Left cardiac atrium (tissue), 4 donors: ENCODE measurements around the gene POLQ. TPM values are rescaled to one million over a fixed set of nuclear protein-coding genes. Genes with fewer than 3 reads are reported as not detected.

Experiments
- ATAC-seq, 2 donors: fragments of 200-7000 bp; cut with Tn5 transposase; one replicate each; pipeline ENCODE4 v1.9.1; 2020; ENCODE audit warnings: mild to moderate bottlenecking in 2 of 2, moderate library complexity in 2 of 2
- DNase-seq: peaks from one replicate; pipeline ENCODE4 v3.0.0-alpha.2; 2020
- intact Hi-C, 2 donors: fragments of 100-400 bp; cut with DNase I; formaldehyde crosslinking; loops; one replicate each; pipeline versions ENCODE4 v1.14.1 to v1.15.1; 2022 to 2023
- total RNA-seq, 2 donors: library from RNA; stranded (reverse); fragmentation: NEBNext Ultra II Directional; extraction: Animal tissue kit (Norgen Biotek cat#: 25700); gene quantifications; one replicate each; pipeline ENCODE4 v1.2.1, GENCODE V29; 2021
- donor health status: DM: no; HTN: yes; CAD: no.
- donor health status: DM: no; HTN: yes; CAD: no; lungs with severe emphysema.
- donor health status: DM: yes; HTN: yes; CAD: no.
- donor health status: Dilated cardiomyopathy.

POLQ gene
- total RNA-seq, 2 donors from 2014 or later: 0.77 to 0.79 TPM

GRCh38 chr3:121517953-121518655 lies 27.7 kb downstream of the POLQ start:
- no peak for ATAC-seq
- intact Hi-C loops: no loop called here

DNA sequence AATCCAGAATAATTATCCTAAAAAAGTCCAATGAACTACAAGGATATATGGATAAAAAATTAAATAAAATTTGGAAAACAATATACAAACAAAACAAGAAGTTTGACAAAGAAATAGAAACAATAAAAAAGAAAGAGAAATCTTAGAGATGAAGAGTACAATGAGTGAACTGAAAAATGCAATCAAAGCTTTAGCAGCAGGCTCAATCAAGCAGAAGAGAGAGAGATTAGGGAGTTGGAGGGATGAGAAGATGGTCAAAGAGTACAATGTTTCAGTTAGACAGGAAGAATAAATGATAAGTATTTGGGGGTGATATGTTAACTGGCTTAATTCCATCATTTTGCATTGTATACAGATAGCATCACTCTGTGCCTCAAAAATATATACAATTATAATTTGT lies 29.9 kb downstream of the POLQ start:
- intact Hi-C loops: no loop called here
- no peak for ATAC-seq

More at GRCh38 chr3:121517953-121518655, 27.7 kb downstream of the POLQ start:
- no peak for DNase-seq

GRCh38 chr3:121515313-121515712 lies 30.5 kb downstream of the POLQ start:
- DNase-seq (no peak), ATAC-seq (no peak)
- intact Hi-C loops: no loop called here

More for the DNA sequence above, 29.9 kb downstream of the POLQ start:
- DNase-seq: no peak

- intact Hi-C loops: no loop called here
- ATAC-seq: no peak
Observed at GRCh38 chr3:121514496-121514895, 31.3 kb downstream of the POLQ start.

GRCh38 chr3:121508389-121508788 lies 37.4 kb downstream of the POLQ start:
- intact Hi-C loops: no loop called here
- ATAC-seq (no peak), DNase-seq (no peak)

More at GRCh38 chr3:121514496-121514895, 31.3 kb downstream of the POLQ start:
- DNase-seq: no peak

- no peak for DNase-seq
- intact Hi-C loops: no loop called here
- no peak for ATAC-seq
Observed at GRCh38 chr3:121505256-121505655, 40.5 kb downstream of the POLQ start.

GRCh38 chr3:121504618-121505017 lies 41.2 kb downstream of the POLQ start:
- DNase-seq (no peak), ATAC-seq (no peak)
- intact Hi-C loops: no loop called here

DNA sequence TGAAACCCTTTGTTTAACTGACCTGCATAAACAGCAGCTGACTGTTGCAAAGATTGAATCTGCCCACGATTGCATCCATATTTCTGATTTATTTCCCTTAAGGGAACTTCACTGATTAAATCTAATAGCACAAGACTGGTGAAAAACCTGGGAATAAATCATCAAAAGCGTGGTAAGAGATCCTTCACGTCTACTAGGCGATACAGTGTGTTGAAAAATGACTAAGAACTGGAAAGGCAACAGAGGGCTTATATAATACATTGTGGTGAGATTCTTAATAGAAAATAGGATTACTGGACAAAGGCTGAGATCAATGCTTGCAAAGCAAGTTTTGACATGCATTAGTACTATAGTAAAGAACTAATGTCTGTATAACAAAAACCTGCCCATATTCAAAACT lies 49.0 kb downstream of the POLQ start:
- intact Hi-C loops: no loop called here
- ATAC-seq (no peak), DNase-seq (no peak)

- ATAC-seq: no peak
- no peak for DNase-seq
- intact Hi-C loops: no loop called here
Observed at GRCh38 chr3:121493431-121493830, 52.4 kb downstream of the POLQ start.

- intact Hi-C loops: no loop called here
- DNase-seq (no peak), ATAC-seq (no peak)
Observed at GRCh38 chr3:121491683-121492320, 54.0 kb downstream of the POLQ start.

GRCh38 chr3:121490161-121490560 lies 55.6 kb downstream of the POLQ start:
- intact Hi-C loops: no loop called here
- DNase-seq: no peak
- ATAC-seq: no peak

DNA sequence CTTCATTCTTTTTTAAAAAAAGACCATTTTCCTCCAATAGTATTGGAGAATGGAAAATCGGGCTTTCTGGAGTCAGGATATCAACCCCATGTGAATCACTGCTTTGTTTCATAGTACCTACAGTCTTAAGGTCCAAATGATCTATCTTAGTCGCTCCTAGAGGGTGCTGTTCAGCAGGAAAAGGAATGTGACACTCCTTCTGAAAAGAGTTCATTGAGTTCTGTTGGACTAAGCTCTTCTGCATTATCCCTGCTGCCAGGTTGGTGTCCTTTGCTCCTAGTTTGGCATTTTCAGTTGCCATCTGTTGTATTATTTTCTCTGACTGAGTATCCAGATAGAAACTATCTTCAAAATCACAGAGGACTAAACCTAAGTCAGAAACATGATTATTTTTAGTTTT lies 57.2 kb downstream of the POLQ start:
- intact Hi-C loops: no loop called here
- ATAC-seq (no peak), DNase-seq (no peak)

DNA sequence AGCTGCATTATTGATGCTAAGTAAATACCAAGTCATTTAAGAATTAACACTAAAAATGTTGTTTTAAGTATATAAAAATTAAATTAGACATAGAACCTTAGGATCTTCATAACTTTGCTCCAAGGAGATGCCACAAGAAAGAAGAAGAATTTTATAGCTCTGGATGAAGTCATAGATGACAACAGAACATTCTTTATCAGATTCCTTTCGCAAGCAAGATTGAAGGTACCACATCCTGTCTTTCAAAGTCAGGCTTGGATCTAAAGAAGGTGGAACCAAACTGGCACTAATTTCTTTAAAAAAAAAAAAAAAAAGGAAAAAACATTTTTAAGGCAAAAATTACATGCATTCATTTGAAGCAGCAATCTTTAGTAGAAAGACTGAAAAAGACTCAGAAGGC lies 62.5 kb downstream of the POLQ start:
- DNase-seq: no peak
- no peak for ATAC-seq
- intact Hi-C loops: no loop called here

DNA sequence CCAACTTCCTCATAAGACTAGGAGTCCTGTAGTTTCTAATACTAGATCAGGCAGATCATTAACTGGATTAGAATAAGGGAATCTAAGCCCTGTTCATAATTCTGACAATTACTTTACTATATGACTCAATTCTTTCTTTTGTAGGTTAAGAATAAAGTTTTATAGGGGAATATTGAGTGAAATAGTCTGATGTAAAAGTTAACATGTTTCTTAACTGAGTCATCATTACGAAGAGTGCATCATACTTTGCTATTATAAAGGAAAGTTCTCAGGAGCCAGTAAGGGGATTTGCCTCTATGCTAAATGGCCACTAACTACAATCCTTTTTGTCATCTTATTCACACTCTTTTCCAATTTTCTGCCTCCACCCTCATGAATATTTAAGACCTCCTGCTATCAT lies 63.1 kb downstream of the POLQ start:
- ATAC-seq: no peak
- intact Hi-C loops: no loop called here
- no peak for DNase-seq

DNA sequence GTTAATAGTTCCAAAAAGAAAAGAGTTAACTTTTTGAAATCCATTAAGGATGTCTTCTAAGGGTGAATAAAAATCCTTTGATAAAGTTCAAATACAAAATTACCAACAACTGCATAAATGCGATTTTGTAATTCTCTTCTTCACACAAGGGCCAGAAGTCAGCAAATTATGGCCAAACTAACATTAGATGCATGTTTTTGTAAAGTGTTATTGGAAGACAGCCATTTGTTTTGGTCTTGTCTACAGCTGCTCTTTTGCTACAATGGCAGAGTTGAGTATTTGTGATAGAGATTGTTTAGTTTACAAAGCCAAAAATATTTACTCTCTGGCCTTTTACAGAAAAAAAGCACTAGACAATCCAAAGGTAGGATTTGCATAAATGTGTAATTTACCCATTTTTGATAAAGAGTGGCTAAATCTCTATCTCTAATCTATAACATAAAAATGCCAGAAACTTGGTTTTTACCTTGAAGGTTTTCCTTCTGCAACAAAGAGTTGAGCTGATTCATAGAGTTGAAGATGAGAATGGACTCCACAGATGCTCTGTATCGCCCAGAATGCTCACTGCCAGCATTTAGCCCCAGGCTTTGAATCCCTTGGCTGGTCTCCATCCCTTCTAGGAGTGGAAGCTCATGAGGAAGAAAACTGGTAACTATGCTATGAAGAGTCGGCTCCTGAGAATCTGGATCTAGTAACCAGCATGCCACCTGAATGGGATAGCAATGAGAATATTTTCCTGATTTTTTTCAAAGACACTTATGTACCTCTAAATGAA lies 64.5 kb downstream of the POLQ start:
- no peak for ATAC-seq
- no peak for DNase-seq
- intact Hi-C loops: no loop called here

GRCh38 chr3:121477589-121477988 lies 68.2 kb downstream of the POLQ start:
- no peak for DNase-seq
- intact Hi-C loops: no loop called here
- no peak for ATAC-seq

DNA sequence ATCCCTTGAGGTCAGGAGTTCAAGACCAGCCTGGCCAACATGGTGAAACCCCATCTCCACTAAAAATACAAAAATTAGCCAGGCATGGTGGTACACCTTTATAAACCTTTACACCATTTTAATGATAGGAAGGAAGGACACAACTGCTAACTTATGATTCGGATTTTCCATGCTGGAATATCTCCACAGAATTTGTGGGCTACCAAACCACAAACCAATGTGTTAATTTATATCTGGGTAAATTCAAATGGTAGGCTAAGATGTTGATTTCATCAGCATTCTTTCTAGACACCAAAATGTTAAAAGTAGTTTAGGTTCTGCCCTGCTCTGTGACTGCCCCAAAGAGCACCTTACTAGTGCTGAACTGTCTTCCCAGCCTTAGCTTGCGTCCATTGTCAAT lies 72.8 kb downstream of the POLQ start:
- DNase-seq (no peak), ATAC-seq (no peak)
- intact Hi-C loops: no loop called here

DNA sequence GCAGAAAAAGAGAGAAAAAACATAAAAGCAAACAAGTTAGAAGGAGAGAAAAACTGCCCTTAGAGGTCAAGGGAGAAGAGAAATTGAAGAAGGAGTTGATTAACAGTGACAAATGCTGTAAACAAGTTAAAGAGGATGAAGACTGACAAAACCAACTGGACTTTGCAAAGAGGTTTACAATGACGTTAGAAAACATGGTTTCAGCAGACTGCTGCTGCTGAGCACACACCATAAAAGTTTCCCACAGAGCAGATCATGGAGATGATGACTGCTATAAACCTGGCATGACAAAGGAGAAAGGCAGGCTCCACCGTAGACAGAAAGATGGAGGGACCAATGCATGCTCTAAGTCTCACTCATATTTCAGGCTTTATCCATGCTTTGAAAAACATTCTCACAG lies 78.7 kb downstream of the POLQ start:
- no peak for DNase-seq
- intact Hi-C loops: no loop called here
- no peak for ATAC-seq

GRCh38 chr3:121463745-121464144 lies 82.0 kb downstream of the POLQ start:
- DNase-seq (no peak), ATAC-seq (no peak)
- intact Hi-C loops: no loop called here

DNA sequence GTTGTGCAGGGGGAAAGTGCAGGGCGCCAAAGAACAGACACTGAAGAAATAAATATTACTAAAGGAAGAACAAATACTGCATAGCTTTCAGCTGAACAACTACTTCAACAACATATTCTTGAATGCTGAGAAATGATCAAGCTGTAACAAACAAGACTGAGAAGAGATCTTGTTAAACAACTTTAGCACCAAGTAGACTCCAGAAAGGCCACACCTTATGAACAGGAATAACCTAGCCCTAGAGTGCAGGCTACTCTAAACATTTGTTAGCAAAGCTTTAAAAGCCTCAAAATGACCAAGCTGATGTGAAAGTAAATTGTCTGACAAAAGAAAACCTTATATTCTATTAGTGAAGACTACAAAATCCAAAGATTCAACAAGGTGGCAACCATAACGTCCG lies 83.2 kb downstream of the POLQ start:
- ATAC-seq (no peak), DNase-seq (no peak)
- intact Hi-C loops: no loop called here
